HuH-7.5 (cell line): ENCODE data around the gene NPIPA1.
"Not testable (repeated sequence)": the region's sequence is repeated elsewhere in the genome, so short reads cannot be mapped to it uniquely, and the experiment has no call there.

Experiments
- DNase-seq: peaks from one replicate; pipeline ENCODE4 v3.0.0; 2011; ENCODE audit warnings: low spot score

The NPIPA1 gene

GRCh38 chr16:14930246-14930645, 7.0 kb upstream of the NPIPA1 start:
- DNase-seq, result not testable (repeated sequence)

GRCh38 chr16:14930971-14931370, 6.3 kb upstream of the NPIPA1 start:
- not testable (repeated sequence) for DNase-seq

- DNase-seq, result not testable (repeated sequence)
Observed at GRCh38 chr16:14932581-14933375, 4.5 kb upstream of the NPIPA1 start.

GRCh38 chr16:14937994-14938393, 751 bp downstream of the NPIPA1 start:
- not testable (repeated sequence) for DNase-seq

GRCh38 chr16:14942686-14943085, 5.4 kb downstream of the NPIPA1 start:
- not testable (repeated sequence) for DNase-seq

GRCh38 chr16:14955546-14956231, 18.4 kb downstream of the NPIPA1 start:
- no peak for DNase-seq

GRCh38 chr16:14957576-14958322, 20.5 kb downstream of the NPIPA1 start:
- no peak for DNase-seq

- DNase-seq, result no peak
Observed at GRCh38 chr16:14958323-14958600, 21.0 kb downstream of the NPIPA1 start.

- DNase-seq, result no peak
Observed at GRCh38 chr16:14958970-14959369, 21.7 kb downstream of the NPIPA1 start.

- DNase-seq, result no peak
Observed at GRCh38 chr16:14961405-14962186, 24.4 kb downstream of the NPIPA1 start.

GRCh38 chr16:14963281-14964173, 26.3 kb downstream of the NPIPA1 start:
- no peak for DNase-seq

GRCh38 chr16:14965328-14965727, 28.1 kb downstream of the NPIPA1 start:
- no peak for DNase-seq

GRCh38 chr16:14969795-14970194, 32.6 kb downstream of the NPIPA1 start:
- not testable (repeated sequence) for DNase-seq

- DNase-seq, result not testable (repeated sequence)
Observed at GRCh38 chr16:14971621-14972228, 34.5 kb downstream of the NPIPA1 start.

- DNase-seq, result not testable (repeated sequence)
Observed at GRCh38 chr16:14973785-14974322, 36.6 kb downstream of the NPIPA1 start.

- not testable (repeated sequence) for DNase-seq
Observed at GRCh38 chr16:14974331-14974655, 37.0 kb downstream of the NPIPA1 start.

- DNase-seq, result peak; percentile 65
Observed at GRCh38 chr16:14974656-14975417, 37.6 kb downstream of the NPIPA1 start, which contains the start of gene PDXDC1. Gene PDXDC1 (plus strand): TSS chr16:14975026. CDS start chr16:14975200, 174 bp downstream.

GRCh38 chr16:14975418-14976194, 38.4 kb downstream of the NPIPA1 start:
- not testable (repeated sequence) for DNase-seq
